GM12892 (cell line): ENCODE results near the gene SMIM38.

ENCODE experiments used
- POLR2A ChIP-seq: IDR thresholded peaks from 2 replicates; pipeline ENCODE4 v1.6.1; 2011; ENCODE audit warnings: low read depth, low read length, control low read depth
- POLR2AphosphoS5 ChIP-seq: IDR thresholded peaks from 2 replicates; pipeline ENCODE4 v1.6.1; 2011; ENCODE audit warnings: low read depth, low read length, control low read depth

GRCh38 chr11:69114811-69115523, 40.8 kb upstream of the SMIM38 start:
- TF ChIP-seq POLR2AphosphoS5: no peak
- TF ChIP-seq POLR2A: no peak
